ENCODE data around the gene FAM83D.
"Not testable (repeated sequence)": the region's sequence is repeated elsewhere in the genome, so short reads cannot be mapped to it uniquely, and the experiment has no call there.

The FAM83D gene

DNA sequence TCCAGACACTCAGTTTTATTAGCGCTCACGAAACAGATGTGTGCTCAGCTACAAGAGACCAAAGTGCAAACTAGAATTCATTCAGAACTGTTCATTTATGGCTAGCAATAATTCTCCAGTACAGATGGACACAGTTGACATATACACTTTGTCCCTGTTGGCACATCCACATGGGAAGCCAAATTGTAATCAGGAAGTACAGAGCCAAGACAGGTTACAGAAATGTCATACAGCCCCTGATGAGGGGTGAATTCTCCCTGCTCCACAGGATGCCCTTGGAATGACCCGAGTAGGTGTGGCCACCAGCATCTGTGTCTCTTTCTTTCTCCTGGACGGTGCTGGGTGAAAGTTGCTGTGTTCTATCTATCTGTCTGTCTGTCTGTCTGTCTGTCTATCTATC, 43.5 kb downstream of the FAM83D start:
- DNase-seq, result no peak

DNA sequence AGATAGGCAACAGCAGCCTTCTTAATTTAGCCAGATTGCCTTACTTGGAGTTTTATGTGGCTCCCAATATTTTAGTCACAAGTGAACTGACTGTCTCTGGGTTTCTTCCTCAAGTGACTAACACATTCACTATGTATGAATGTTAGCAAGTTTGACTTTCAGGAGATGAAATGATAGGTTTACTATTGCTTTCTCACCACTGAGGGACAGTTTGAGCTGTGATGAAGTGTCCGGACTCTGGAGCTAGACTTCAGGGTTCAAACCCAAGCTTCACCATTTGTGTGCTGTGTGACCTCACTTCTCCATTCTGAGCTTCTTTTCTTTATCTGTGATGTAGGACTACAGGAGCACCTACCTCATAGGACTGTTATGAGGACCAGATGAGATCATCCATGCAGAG, 44.1 kb downstream of the FAM83D start:
- no peak for DNase-seq

DNA sequence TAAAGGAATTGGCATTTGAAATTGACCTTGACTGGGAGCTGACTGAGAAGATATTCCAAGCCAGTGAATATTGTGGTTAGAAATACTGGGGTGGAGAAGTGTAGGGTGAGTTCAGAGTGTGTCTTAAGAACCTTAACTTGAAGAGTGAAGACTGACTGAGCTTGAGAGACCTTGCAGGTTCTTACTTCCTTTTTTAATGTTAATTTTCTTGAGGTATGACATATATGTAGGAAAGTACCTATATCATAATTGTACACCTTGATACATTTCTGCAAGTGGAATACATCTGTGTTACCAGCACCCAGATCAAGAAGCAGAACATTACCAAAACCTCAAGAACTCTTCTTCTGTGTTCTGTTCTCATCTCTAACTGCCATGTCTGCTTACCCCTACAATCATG, 46.9 kb downstream of the FAM83D start:
- DNase-seq, result no peak

DNA sequence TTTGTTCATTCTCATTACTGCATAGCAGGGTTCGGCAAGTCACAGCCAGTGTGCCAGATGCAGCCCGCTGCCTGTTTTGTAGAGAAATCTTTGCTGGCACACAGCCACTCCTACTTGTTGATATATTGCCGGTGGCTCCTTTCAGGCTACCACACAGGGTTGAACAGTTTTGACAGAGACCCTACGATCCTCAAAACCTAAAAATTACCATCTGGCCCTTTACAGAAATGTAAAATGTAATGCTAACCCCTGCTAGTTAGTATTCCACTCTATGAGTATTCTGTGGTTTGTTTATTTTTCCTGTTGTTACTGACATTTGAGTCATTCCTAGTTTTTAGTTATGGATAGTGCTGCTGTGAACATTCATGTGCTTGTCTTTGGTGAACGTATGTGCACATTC, 47.4 kb downstream of the FAM83D start:
- no peak for DNase-seq

DNA sequence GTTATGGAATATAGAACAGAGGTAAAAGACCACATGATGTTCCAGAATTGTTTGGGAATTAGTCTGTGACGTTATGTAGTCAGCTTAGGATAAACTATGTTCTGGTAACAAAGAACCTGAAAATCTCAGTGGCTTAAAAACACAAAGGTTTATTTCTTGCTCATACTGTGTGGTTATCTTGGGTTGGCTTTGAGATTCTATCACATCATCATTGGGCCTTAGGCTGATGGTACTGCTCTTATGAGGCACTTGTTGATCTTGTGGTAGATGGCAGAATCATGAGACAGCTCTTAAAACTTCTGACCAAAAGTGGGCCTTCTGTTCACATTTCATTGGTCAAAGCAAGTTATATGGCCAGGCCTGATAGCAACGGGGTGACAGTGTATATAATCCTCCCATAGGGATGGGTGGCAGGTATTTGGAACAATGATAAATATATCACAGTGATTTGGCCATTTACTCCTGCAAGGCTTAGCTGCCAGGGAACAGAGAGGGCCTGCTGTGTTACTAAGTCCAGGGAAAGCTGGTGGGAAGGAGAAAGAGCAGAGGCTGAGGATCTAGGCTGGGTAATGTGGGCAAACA, 49.4 kb downstream of the FAM83D start:
- no peak for DNase-seq

DNA sequence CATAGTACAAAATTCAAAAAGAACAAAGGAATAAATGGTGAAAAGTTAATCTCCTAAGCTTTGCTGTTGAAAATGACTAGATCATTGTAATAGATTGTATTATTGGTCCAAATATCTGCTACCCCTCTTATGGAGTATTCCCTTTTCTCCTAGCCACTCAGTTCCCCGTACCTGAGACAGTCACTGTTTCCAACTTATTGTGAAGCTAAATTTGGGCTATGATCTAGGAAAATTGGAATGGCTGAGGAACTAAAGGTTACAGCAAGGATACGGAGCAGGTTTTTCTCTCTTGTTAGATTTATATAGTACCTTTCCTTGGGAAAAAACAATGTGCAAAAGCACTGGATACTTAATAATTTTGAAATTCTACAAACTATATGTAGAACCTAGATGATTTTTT, 53.2 kb downstream of the FAM83D start:
- DNase-seq, result no peak

DNA sequence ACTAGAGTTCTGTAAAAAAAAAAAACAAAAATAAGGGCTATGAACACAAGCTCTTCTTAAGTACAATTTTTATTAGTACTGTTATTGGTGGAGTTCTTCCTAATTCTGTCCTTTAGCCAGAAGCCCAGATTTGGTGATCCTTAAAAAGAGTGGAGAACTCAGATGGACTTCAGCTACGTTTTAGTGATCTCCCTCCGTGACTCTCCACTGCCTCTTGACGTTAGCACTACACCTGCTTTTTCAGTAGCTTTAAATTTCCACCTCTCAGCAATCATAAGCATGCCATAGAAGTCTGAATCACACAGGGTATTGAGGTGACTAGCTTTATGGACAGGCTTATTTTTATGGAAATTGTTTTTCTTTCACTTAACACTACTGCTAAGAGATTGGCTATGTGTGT, 53.6 kb downstream of the FAM83D start:
- no peak for DNase-seq

DNA sequence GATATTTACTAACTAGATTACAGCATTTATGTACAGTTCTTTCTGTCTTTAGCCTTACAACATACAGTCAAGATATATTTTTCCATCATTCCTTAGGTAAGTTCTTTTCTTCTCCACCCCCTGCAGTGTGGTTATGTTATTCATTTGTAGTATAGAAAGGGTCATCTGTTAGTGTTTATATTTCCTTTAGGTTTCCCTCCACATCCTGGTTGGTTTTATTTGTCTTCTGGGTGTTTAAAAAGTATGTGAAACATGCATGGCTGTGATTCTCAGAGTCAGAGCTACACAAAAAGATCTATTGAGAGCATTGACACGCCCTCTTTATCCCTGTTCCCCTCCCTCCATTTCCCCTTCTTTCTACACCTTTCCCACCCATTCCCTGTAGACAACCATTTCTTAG, 56.1 kb downstream of the FAM83D start:
- no peak for DNase-seq

DNA sequence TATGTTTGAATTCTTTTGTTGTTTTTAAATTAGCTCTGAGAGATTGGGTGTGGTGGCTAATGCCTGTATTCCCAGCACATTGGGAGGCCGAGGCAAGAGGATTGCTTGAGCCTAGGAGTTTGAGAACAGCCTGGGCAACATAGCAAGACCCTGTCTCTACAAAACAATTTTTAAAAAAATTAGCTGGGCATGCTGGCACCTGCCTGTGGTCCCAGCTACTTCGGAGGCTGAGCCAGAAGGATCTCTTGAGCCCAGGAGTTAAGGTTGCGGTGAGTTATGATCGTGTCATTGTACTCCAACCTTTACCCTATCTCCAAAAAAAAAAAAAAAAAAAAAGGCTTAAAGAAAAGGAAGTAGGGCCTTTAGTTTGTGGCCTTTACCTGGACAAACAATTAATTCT, 58.8 kb downstream of the FAM83D start:
- DNase-seq, result no peak

DNA sequence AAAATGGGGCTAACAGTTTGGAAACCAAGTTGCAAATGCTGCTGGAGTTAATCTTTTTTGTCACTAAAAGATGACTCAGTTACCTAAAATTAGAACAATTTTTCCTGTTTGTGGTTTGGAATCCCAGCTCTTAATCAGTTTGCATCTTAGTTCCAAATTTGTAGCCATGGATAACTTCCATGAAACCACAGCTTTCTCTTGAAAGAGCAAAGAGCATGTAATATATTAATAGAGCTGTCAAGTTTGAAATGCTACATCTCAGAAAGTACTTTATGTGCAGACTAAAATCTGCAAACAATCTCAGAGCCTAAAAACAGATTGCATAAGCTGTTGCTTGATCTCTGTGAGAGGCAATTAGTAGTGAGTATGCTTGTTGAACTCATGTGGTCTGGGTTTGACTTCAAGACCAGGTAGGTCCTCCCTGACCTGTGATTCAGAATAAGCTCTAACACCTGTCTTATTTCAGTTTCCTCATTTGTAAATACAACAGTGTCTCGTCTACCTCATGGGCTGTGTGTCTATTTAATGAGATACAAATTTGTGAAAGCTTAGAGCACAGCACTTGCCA, 59.5 kb downstream of the FAM83D start:
- no peak for DNase-seq

DNA sequence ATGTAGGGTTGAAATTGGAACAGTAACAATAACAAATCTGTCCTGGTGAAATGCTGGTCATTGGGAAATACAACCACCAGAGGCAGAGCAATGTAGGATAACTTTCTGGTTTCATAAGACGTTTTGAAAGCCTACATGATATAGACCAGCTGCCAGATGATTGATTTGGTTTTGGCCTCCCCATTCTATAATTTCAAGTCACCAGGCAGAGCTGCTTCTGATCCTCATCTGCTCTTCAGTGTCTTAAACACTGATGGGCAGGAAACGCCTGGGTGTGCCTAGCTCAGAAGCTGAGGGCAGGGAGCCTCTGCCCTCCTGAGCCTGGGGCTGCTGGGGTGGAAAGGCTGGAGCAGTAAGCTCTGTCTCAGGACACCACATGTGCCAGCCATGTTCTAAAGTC, 60.4 kb downstream of the FAM83D start:
- no peak for DNase-seq

DNA sequence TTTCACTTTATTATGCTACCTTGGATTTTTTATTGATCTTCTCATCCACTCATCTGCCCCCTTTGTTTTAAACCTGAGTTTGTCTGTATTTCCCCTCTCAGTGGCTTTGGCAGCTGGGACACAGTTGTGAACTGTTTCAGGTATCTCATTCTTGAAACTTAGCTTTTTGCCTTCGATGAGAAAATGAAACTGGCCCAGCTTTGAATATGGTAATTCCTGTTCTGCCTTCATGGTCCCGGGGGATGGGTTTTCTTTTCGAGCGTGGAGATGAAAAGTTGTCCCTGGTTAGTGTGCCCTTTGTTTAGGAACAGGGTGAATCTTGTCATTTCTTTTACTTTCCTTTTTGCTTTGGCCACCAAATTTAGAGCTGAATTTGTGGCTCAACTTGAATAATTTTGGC, 61.6 kb downstream of the FAM83D start:
- no peak for DNase-seq

DNA sequence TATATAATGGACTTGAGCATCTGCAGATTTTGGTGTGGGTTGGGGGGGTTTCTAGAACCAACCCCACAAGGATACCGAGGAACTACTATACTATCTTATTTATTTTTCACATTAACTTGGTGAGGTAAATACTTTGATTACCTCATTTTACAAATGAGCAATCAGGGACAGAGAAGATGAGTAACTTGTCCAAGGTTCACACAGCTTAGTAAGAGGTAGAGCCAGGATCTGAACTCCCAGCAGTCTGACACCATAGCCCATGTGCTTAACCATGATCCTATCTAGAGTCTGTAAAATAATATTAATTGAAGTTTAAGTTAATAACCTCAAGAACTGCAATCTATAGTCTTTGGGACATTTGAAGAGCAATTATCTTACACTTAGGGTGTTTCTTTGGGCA, 64.5 kb downstream of the FAM83D start:
- no peak for DNase-seq

DNA sequence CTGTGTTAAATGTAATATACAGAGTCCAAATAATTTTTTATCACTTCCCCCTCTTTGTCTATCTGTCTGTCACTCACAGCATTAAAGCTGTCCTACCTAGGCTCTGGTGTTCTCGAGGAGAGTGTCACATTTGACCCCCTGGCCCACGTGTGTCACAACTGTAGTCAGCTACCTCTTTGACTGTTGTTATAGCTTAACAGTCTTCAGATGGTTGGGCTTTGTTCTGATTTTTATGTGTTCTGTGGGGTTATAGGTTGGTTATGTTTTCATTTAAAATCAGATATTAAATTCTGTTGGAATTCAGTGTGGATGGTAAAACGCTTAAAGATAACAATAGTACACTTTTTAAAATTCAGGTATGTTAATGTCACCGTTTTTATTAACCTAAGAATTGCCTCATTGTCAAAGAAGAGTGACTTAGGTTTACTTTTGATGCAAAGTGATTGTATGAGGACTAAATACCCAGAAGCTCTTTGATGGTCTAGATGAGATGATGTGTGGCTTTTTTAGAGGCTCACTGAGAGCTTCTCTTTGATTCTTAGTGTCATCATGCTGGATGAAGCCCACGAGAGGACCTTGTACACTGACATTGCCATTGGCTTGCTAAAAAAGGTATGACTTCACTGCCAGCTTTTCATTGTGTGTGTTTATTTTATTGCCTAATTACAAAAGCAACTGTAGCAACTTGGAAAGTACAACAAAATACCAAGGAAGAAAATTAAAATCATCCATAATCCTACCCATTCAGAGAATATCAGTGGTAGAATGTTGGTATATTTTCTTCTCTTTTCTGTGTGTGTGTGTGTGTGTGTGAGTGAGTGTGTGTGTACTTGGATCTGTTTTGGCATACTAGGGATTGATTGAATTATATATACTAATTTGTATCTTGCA, 65.8 kb downstream of the FAM83D start:
- no peak for DNase-seq

DNA sequence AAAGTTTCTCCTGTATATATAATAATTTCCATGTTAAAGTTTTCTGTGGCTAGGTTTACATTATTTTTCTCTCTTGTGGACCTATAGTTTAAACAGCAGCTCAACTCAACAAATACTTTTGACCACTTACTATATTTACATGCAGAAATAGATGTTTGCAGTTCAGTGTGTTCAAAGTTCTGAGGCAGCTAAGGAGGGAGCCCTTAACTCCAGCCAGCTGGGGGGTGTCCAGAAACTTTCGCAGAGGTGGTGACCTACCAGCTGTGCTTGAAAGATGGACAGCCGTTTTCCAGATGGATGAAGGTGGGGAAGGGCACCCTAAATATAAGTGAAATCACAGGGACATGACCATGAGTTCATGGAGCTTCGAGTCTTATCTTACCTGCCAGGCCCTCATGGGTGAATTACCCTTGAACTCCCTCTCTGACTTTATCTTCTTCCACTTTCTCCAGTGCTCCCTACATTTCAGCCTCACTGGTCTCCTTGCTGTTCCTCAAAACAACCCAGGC, 69.4 kb downstream of the FAM83D start:
- no peak for DNase-seq

DNA sequence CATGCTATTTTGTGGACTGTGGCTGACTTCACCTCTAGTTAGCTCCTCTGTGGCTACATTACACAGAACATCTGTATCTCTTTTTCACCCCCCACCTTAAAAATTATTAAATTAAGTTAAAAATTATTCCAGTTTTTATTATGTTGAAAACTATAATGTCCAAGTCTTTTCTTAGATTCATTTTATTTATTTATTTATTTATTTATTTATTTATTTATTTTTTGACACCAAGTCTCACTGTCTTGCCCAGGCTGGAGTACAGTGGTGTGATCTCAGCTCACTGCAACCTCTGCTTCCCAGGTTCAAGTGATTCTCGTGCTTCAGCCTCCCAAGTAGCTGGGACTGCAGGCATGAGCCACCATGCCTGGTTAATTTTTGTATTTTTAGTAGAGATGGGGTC, 70.6 kb downstream of the FAM83D start:
- DNase-seq, result not testable (repeated sequence)

DNA sequence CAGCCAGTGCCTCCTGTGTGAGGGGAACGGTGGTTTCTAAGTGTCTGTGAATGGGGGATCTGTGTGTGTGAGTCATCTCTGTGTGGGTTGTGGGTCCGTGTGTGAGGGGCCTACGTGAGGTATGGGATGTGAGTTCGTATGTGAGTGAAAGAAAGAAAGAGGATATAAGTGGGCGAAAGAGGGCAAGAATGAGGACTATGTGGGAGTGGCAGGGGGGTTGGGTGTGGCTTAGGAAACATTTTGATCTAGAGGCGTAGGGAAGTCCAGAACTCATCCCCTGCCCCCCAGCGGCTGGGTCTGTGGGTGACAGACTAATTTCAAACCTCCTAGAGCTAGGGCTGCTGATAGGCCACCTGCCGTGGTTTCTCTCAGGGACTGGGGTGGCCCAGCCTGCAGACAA, 71.4 kb downstream of the FAM83D start:
- DNase-seq, result no peak

DNA sequence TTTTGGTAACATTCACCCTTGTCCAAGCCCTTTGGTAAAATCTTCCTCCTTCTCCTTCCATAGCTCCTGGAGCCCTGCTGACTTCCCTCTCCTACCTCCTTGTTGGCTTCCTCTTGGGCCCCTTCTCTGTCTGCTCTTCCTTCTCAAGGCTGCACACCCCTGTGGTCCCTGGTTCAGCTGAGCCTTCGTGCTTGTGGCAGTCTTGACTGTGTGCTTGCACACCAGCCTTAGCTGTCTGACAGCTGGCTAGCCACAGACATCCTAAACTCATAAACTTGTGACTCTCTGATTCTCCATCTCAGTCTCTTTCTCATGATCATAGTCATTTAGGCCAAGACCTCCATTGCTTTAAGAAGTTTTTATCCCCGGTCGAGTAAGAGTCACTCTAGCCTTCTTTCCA, 73.0 kb downstream of the FAM83D start:
- DNase-seq, result no peak

DNA sequence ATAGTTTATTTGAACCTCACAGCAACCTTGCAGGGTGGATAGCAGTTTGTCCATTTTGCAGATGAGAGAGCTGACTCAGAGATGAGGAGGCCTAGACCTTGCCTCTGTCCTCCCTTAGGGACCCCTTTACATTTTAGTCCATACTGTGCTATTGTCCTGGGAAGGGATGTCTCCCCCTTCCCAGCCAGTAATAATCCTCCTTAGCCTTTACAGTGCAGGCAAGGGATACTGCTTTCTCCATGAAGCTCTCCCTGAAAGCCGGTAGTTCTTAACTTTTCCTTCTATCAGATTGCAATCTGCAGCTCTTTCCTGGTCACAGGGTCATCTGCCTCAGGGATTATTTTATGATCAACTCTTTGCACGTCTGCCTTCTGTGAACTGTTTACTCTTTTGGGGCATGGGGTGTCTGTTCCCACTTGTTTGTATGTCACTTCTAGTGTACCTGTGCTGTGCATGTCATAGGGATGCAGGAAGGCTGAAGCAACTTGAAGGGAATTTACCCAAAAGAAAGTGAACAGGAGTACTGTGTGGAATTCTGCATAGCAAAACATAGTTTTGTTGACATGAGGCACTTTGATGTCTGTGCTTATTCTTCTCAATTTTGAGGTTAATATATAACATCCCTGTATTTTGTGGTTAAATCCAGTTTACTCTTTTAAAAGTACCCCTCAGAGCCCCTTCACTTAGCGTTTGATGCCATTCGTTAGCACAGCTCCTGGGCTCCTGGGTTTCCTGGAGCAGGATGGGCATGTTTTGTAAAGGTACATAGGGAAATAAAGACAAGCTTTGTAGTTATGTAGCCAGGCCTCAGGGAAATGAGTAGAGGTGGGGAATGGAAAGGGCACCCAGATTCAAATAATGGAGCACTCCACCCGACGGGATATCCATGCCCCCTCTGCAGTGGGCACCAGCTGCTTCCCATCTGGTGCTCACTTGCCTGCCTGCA, 74.0 kb downstream of the FAM83D start:
- DNase-seq, result no peak
